ENCODE results near the gene GMPPA. TPM values are rescaled to one million over a fixed set of nuclear protein-coding genes. Genes with fewer than 3 reads are reported as not detected.

Gene GMPPA
- total RNA-seq, 1 experiment from 2014 or later, result 40.2 TPM

DNA sequence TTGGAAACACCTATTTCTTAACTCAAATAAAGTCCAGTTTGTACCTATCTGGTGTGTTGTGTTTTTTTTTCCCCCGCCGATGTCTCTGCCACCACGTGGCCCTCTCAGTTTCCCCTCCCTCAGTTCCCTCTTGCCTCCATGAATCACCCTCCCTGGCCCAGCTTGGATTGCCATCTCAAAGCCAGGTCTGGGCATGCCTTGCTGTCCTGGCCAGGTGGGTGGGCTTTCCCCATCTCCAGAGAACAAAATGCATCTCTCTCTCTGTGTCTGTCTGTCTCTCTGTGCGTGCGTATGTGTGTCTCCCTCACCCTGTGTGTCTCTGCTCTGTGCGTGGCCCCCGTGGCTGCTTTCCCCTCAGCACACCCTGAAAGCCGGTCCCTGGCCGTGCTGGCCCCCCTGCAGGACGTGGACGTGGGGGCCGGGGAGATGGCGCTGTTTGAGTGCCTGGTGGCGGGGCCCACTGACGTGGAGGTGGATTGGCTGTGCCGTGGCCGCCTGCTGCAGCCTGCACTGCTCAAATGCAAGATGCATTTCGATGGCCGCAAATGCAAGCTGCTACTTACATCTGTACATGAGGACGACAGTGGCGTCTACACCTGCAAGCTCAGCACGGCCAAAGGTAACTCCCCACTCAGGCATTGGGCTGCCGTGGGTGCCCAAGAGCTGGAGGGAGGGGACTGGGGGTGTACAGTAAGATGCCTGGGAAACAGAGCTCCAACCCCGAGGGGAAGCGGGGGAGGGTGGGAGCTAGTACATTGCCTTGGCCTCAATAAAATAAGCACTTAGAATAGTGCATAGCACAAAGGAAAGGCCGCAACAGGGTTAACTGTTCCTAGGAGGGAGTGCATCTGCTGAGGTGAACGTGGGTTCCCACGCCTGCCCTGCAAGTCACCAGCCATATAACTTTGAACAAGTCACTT, 31.6 kb upstream of the GMPPA start:
- no peak for DNase-seq (ENCODE audit: extremely low read depth, low read depth)

DNA sequence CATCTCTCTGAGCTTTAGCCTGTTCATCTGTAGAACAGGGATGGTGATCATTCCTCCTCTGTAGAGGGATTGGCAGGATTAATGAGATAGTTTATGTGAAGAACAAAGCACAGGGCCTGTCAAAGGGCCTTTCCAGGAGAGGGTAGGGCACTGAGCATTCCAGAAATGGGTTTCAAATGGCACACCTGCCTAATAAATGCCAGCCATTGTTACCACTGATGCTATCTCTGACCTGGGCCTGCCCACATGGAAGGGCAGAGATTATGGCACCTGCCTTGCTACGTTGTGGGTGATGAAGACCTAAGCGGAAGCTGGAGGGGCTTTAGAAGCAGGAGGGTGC, 31.0 kb upstream of the GMPPA start:
- no peak for DNase-seq (ENCODE audit: extremely low read depth, low read depth)

DNA sequence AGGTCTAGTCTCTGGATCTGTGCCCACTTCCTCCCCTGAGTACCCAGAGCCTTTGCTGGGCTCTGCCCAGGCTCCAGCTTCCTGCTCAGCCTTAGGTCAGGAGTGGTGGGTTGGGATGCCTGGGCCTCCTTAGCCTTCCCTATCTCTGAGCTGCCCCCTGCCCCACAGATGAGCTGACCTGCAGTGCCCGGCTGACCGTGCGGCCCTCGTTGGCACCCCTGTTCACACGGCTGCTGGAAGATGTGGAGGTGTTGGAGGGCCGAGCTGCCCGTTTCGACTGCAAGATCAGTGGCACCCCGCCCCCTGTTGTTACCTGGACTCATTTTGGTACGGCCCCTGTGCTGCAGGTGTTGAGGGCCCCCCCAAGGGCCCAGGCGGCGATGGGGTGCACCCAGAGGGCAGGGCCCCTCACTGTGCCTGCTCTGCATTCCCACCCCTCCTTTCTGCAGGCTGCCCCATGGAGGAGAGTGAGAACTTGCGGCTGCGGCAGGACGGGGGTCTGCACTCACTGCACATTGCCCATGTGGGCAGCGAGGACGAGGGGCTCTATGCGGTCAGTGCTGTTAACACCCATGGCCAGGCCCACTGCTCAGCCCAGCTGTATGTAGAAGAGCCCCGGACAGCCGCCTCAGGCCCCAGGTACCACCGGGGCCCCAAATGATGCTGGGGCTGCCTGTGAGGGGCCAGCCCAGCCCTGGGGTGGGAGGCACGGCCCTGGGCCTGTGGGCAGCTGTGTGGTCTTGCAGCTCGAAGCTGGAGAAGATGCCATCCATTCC, 30.1 kb upstream of the GMPPA start:
- DNase-seq (ENCODE audit: extremely low read depth, low read depth), result no peak

DNA sequence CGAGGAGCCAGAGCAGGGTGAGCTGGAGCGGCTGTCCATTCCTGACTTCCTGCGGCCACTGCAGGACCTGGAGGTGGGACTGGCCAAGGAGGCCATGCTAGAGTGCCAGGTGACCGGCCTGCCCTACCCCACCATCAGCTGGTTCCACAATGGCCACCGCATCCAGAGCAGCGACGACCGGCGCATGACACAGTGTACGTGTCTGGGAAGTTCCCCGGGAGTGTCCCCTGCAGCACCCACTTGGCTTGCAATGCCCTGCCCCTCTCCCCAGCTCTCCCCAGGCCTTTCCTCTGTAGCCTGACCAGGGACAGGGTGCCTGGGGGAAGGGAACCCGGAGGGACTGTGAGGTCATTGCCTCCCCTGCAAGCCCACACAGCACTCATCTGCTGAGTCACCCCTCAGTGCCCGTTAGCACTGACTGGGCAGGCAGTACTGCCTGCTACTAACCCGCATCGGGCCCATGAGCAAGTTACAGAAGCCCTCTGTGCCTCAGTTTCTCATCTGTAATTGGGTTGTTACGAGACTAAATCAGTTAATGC, 29.4 kb upstream of the GMPPA start:
- DNase-seq (ENCODE audit: extremely low read depth, low read depth), result peak; percentile 22

DNA sequence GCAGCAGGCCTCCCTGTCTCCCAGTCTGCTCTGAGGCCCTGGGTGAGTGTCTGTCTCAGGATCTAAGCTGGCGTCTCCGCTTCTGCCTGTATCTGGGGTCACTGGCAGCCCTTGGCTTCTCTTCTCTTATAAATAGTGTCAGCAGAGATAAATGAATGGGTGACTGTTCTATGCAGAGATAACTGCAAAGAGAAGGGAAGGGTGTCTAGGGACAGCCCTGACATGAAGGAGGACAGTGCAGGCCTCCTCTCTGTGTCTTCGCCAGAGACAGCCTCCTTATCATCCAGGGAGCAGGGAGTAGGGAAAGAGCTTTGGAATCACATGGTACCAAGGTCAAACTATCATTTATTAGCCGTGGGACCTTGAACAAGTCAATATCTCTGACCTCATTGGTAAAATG, 28.3 kb upstream of the GMPPA start:
- no peak for DNase-seq (ENCODE audit: extremely low read depth, low read depth)

DNA sequence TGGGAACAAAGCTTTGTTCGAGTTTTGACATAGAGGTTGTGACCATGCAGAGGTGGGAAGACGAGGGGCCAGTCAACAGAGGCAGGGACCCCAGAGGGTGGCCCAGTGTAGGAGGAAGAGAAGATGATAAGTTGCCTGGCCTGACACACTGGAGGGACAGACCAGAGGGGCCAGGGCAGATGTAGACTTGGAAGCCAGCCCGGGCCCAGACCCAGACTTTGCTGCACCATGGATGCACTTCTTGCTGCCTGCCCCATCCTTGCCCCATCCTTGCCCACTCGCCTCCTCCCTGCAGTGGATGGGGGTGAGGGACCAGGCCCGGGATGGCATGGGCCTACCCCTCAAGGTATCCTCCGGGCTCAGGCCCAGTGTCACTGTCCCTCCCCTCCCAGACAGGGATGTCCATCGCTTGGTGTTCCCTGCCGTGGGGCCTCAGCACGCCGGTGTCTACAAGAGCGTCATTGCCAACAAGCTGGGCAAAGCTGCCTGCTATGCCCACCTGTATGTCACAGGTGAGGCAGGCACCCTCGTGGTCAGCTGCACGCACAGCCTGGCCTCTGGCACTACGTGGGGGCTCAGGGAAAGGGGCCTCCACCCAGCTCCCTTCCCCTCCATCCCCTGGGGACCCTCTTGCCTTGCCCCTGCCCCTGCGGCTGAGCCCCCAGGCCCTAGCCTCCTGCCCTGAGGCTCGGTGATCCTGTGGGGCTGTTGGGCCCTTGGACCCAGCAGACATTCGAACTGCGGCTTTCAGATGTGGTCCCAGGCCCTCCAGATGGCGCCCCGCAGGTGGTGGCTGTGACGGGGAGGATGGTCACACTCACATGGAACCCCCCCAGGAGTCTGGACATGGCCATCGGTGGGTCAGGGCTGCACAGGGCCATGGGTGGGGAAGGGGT, 27.0 kb upstream of the GMPPA start:
- no peak for DNase-seq (ENCODE audit: extremely low read depth, low read depth)

DNA sequence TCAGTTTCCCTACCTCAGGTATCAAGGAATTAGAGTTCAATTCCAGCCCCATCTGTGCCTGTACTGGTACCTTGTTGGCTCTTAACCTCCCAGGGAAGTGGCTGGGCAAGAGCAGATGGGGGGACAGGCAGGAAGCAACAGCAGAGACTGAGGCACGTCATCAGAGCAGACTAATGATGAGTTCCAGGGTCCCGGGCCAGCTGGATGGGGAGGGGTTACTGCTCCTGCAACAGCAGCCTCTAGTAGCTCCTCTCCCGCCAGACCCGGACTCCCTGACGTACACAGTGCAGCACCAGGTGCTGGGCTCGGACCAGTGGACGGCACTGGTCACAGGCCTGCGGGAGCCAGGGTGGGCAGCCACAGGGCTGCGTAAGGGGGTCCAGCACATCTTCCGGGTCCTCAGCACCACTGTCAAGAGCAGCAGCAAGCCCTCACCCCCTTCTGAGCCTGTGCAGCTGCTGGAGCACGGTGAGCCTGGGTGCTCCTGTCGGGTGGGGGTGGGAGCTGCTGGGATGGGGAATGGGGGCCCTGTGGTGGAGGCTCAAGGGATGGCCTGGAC, 26.0 kb upstream of the GMPPA start:
- no peak for DNase-seq (ENCODE audit: extremely low read depth, low read depth)

DNA sequence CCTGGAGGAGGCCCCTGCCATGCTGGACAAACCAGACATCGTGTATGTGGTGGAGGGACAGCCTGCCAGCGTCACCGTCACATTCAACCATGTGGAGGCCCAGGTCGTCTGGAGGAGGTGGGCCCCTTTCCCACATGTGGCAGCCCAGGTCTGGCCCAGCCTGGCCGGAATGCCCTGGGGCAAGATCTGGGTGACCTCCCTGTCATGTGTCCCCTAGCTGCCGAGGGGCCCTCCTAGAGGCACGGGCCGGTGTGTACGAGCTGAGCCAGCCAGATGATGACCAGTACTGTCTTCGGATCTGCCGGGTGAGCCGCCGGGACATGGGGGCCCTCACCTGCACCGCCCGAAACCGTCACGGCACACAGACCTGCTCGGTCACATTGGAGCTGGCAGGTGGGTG, 25.2 kb upstream of the GMPPA start:
- DNase-seq (ENCODE audit: extremely low read depth, low read depth), result no peak

DNA sequence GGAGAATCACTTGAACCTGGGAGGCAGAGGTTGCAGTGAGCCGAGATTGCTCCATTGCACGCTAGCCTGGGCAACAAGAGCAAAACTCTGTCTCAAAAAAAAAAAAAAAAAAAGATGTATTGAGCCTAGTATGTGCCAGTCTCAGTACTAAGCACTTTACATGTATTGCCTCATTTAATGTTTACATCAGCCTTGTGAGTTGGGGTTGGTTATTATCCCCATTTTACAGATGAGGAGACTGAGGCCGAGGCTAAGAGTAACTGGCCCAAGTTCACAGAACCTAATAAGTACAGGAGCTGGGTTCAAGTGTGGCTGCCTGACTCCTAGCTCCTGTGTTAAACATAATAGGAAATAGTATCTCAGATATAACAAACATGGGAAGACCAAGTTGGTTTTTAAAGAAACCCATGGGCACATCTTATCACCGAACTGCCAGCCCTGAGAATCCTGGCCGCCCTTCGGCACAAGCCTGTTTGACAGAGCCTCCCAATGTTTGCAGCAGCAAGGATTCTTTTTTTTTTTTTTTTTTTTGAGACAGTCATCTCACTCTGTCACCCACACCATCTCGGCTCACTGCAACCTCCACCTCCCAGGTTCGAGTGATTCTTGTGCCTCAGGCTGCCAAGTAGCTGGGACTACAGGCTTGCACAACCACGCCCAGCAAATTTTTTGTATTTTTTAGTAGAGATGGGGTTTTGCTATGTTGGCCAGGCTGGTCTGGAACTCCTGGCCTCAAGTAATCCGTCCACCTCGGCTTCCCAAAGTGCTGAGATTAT, 24.2 kb upstream of the GMPPA start:
- DNase-seq (ENCODE audit: extremely low read depth, low read depth), result no peak

DNA sequence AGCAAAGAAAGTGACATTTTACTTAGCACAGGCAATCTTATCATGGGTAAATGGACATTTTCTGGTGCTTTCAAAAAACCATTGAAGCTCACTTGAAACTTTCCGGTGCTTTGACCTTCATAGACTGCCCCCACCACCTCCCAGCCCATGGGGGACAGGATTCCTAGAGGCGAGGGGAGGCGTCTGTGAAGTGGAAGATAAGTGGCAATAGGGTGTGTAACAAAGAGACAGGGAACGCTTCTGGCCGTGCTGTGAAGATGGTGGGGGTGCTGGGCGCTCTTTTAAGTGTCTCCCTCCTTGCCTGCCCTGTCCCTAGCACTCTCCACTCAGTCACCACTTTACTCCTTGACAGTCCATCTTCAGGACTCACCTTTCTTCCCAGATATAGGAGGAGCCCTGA, 23.4 kb upstream of the GMPPA start:
- no peak for DNase-seq (ENCODE audit: extremely low read depth, low read depth)

DNA sequence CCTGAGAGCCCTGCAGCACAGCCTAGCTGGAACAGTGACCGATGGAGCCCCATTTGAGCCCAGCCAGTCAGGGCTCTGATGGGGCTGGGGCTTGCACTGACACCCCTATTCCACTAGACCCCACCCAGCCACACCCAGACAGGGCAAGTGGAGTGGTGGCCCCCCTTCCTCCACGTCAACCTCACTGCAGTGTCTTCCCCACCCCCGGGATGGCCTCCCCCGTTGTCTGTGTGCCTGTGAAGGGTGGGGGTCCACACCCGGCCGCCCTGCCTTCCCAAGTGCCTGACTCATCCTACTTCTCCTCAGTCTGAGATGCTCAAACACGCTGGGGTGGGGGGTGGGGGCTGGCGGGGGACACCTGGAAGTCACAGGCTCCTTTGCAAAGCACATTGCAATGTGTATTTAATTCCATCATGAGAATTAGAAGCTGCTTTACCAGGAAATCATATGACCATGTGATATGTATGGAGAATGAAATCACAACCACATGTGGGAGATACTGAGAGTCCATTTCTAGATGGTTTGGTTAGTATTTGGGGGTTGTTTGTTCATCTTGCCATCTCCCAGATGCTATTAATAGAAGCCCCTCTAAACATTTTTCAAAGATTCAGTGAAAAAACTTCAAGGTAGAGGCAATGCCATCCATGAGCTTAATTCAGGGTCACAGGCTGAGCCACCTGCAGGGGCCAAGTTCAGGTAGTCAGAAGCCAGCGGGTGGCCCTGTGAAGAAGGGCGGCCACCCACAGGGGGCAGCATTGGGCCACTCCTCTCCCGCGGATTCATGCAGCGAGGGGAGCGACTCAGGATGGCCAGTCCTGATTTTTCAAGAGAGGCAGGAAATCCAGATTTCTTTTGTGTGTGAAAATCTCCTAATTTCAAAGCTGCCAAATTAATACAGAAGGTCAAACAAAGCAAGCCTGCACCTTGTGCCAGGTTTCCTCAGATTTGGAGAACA, 22.7 kb upstream of the GMPPA start:
- peak; percentile 44 for DNase-seq (ENCODE audit: extremely low read depth, low read depth)

DNA sequence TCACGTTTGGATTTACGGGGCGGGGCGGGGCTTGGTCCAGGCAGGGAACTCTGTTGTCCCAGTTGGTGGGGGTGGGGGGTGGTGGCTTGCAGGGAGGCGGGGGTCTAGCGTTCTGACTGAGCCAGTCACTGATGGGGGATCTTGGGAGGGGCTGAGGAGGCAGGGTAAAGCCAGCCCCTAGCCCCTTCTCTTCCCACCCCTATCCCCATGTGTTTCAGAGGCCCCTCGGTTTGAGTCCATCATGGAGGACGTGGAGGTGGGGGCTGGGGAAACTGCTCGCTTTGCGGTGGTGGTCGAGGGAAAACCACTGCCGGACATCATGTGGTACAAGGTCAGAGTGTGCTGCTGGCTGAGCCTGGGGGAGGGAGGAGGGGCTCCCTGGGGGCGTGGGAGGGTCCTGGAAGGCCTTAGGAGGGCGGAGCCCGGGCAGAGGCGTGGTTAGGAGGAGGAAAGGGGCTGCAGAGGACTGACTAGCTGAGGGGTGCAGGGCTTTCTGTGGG, 22.0 kb upstream of the GMPPA start:
- DNase-seq (ENCODE audit: extremely low read depth, low read depth), result no peak

DNA sequence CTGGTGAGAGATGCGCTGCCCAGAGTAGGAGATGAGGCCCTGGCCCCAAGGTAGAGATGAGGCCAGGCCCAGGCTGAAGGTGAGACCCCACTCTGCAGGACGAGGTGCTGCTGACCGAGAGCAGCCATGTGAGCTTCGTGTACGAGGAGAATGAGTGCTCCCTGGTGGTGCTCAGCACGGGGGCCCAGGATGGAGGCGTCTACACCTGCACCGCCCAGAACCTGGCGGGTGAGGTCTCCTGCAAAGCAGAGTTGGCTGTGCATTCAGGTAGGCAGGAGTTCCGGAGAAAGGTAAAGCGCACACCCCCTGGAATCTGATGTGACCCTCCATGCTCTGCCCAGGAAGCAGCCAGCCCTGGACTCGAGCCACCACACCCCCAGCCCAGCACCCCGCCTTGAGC, 21.5 kb upstream of the GMPPA start:
- DNase-seq (ENCODE audit: extremely low read depth, low read depth), result no peak

DNA sequence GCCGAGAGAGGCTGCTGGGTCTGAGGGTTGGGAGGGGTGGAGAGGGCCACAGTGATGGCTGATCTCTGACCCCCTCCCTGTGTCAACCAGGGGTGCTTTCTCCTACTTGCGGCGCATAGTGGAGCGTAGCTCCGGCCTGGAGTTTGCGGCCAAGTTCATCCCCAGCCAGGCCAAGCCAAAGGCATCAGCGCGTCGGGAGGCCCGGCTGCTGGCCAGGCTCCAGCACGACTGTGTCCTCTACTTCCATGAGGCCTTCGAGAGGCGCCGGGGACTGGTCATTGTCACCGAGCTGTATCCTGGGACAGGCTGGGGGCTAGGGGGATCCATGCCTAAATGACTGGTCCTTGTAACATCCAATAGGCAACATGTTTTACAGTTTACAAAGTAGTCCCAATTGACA, 20.9 kb upstream of the GMPPA start:
- DNase-seq (ENCODE audit: extremely low read depth, low read depth), result no peak

DNA sequence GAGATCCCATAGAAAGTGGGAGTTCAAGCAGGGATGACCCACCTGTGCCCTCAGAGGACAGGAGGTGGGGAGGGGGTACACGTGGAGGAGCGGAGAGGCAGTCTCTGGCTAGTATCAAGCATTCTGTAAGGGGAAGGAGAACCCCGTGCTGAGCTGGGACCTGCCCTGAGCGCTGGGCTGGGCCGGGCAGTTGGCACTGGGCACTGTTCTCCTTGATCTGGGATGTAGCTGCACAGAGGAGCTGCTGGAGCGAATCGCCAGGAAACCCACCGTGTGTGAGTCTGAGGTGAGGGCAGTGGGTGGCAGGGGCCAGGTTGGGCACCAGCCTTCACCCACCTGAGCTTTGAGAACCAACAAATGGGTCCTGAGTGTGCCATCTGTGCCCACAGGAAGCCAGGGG, 19.8 kb upstream of the GMPPA start:
- no peak for DNase-seq (ENCODE audit: extremely low read depth, low read depth)

DNA sequence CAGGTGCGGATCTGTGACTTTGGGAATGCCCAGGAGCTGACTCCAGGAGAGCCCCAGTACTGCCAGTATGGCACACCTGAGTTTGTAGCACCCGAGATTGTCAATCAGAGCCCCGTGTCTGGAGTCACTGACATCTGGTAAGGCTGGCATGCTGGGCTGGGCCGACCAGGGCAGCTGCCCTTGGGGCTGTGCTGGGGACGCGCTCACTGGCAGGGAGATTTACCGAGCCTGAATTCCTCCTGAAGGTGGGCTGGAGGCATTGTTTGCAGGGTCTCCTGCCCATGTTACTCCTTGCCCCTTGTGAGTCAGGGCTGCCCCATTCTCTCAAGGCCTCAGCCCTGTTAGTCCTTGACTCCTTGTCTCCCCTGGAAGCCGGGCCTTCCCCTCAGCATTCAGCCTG, 18.7 kb upstream of the GMPPA start:
- no peak for DNase-seq (ENCODE audit: extremely low read depth, low read depth)

DNA sequence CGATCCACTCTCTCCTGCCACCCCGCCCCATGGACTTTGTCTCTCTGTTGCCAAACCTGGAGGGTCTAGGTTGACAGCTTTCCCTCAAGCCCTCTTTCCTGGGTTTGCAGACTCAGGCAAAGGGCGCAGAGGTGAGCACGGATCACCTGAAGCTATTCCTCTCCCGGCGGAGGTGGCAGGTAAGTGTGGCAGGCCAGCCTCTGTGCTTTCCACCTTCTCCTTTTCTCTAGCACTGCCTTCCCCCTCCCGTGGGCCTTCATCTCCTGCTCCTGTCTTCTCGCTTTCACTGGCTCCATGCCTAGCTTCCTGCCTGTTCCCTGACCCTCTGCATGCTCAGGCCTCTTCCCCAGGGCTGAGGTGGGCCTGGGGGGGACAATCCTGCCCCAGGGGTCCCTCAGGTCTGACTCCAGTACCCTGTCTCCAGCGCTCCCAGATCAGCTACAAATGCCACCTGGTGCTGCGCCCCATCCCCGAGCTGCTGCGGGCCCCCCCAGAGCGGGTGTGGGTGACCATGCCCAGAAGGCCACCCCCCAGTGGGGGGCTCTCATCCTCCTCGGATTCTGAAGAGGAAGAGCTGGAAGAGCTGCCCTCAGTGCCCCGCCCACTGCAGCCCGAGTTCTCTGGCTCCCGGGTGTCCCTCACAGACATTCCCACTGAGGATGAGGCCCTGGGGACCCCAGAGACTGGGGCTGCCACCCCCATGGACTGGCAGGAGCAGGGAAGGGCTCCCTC, 15.9 kb upstream of the GMPPA start:
- no peak for DNase-seq (ENCODE audit: extremely low read depth, low read depth)
